Karpas-422 (cell line): Measurements from ENCODE around the gene DCUN1D3. TPM values are rescaled to one million over a fixed set of nuclear protein-coding genes. Genes with fewer than 3 reads are reported as not detected.

Experiments
- DNase-seq: peaks from one replicate; pipeline ENCODE4 v3.0.0-alpha.2; 2015
- H2AFZ ChIP-seq: fragments of 200-600 bp; sonication (generic); 2 replicates; pipeline ENCODE4 v1.6.1; 2014; ENCODE audit warnings: antibody characterized with exemption, low read length, mixed read lengths
- H3K27ac ChIP-seq: fragments of 200-600 bp; sonication (generic); 2 replicates; pipeline ENCODE4 v1.5.1; 2014; ENCODE audit warnings: mild to moderate bottlenecking, low read length, moderate library complexity
- H3K27me3 ChIP-seq: fragments of 200-600 bp; sonication (generic); 2 replicates; pipeline ENCODE4 v1.6.1; 2014; ENCODE audit warnings: low read length, mixed read lengths
- H3K36me3 ChIP-seq: fragments of 200-600 bp; sonication (generic); 2 replicates; pipeline ENCODE4 v1.6.1; 2014; ENCODE audit warnings: low read length, mixed read lengths; ENCODE audit not compliant: insufficient read depth
- H3K4me1 ChIP-seq: fragments of 200-600 bp; sonication (generic); 2 replicates; pipeline ENCODE4 v1.6.1; 2014; ENCODE audit warnings: mild to moderate bottlenecking, low read length, mixed read lengths
- H3K4me2 ChIP-seq: fragments of 200-600 bp; sonication (generic); 2 replicates; pipeline ENCODE4 v1.6.1; 2014; ENCODE audit warnings: low read length, low read depth, mild to moderate bottlenecking; ENCODE audit not compliant: poor library complexity, severe bottlenecking
- H3K4me3 ChIP-seq: fragments of 200-600 bp; sonication (generic); 2 replicates; pipeline ENCODE4 v1.5.1; 2014; ENCODE audit warnings: mild to moderate bottlenecking, antibody characterized with exemption, low read length, mixed read lengths
- H3K79me2 ChIP-seq: fragments of 200-600 bp; sonication (generic); 2 replicates; pipeline ENCODE4 v1.6.1; 2014; ENCODE audit warnings: mild to moderate bottlenecking, low read length, mixed read lengths
- H3K9ac ChIP-seq: fragments of 200-600 bp; sonication (generic); 2 replicates; pipeline ENCODE4 v1.6.0; 2014; ENCODE audit warnings: low read length
- H3K9me2 ChIP-seq: fragments of 200-600 bp; sonication (generic), shearing (Covaris generic); replicated peaks from 2 replicates; pipeline ENCODE4 v1.6.0; 2014; ENCODE audit warnings: mild to moderate bottlenecking, low read length, moderate library complexity; ENCODE audit not compliant: insufficient read depth
- H3K9me3 ChIP-seq: fragments of 300-700, 200-600 bp; sonication (generic); 2 replicates; pipeline ENCODE4 v1.6.1; 2014; ENCODE audit warnings: low read length, mixed read lengths
- H4K20me1 ChIP-seq: fragments of 200-600 bp; sonication (generic); 2 replicates; pipeline ENCODE4 v1.6.1; 2014; ENCODE audit warnings: mild to moderate bottlenecking, antibody characterized with exemption, low read length, low read depth; ENCODE audit not compliant: insufficient read depth
- total RNA-seq: library from RNA; depleted of rRNA; stranded (reverse); fragments of >200 nt; shearing (Covaris generic); gene quantifications from 2 replicates; pipeline ENCODE4 v1.2.3, GENCODE V29; 2014; ENCODE audit warnings: low replicate concordance

DCUN1D3 gene
- total RNA-seq, 1 experiment from 2014 or later: 7.3 TPM

- H4K20me1 ChIP-seq: no peaks in the 10 kb centered on the region
- no peak overlapping the region for H3K4me3 ChIP-seq
- H3K27ac ChIP-seq: no peak overlapping the region
- no peak overlapping the region for H3K9ac ChIP-seq
- no peaks in the 10 kb centered on the region for H3K9me2 ChIP-seq
- H2AFZ ChIP-seq: no peak overlapping the region
- H3K4me2 ChIP-seq: no peak overlapping the region
- DNase-seq: no peak
- no peaks in the 10 kb centered on the region for H3K79me2 ChIP-seq
- no peaks in the 10 kb centered on the region for H3K4me1 ChIP-seq
- peaks cover 5% of the 10 kb centered on the region; the same call in 1 of the 2 replicates for H3K36me3 ChIP-seq
- no peaks in the 10 kb centered on the region for H3K27me3 ChIP-seq
- no peaks in the 10 kb centered on the region for H3K9me3 ChIP-seq
Observed at GRCh38 chr16:20853143-20853542, 47.0 kb downstream of the DCUN1D3 start.

DNA sequence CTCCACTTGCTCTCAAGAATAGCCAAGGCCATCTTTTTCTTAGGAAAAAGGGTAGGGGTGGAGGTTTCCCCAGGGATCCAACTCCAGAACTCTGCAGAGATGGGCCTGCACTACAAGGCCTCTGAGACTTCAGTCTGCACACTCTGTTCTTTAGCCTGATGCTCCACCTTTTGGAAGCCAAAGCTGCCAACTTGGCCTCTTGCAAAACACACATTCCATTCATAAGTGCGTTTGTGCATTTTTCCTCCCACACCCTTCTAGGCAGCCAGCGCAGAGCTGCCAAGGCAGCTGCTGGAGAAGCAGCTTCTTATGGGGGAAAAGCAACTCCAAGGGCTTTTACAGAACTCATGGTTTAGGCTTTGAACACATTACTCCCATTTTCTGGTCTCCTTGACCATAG is 48.6 kb downstream of the DCUN1D3 start:
- Histone ChIP-seq H3K4me1 (no peaks in the 10 kb centered on the region), H2AFZ (no peak overlapping the region), H3K27me3 (no peaks in the 10 kb centered on the region), H3K9me3 (no peaks in the 10 kb centered on the region), H3K27ac (no peak overlapping the region), H4K20me1 (no peaks in the 10 kb centered on the region), H3K9me2 (no peaks in the 10 kb centered on the region), H3K4me3 (no peak overlapping the region), H3K9ac (no peak overlapping the region), H3K79me2 (no peaks in the 10 kb centered on the region), H3K4me2 (no peak overlapping the region), H3K36me3 (peaks cover 5% of the 10 kb centered on the region; the same call in 1 of the 2 replicates)
- DNase-seq: no peak

GRCh38 chr16:20850981-20851380 is 49.2 kb downstream of the DCUN1D3 start:
- Histone ChIP-seq H3K4me3 (no peak overlapping the region), H3K27me3 (no peaks in the 10 kb centered on the region), H3K9me3 (no peaks in the 10 kb centered on the region), H4K20me1 (no peaks in the 10 kb centered on the region), H3K27ac (no peak overlapping the region), H3K9ac (no peak overlapping the region), H3K9me2 (no peaks in the 10 kb centered on the region), H3K4me1 (no peaks in the 10 kb centered on the region), H2AFZ (no peak overlapping the region), H3K4me2 (no peak overlapping the region), H3K36me3 (peaks cover 5% of the 10 kb centered on the region; the same call in 1 of the 2 replicates), H3K79me2 (no peaks in the 10 kb centered on the region)
- DNase-seq: no peak

- no peaks in the 10 kb centered on the region for H4K20me1 ChIP-seq
- H3K4me2 ChIP-seq: no peak overlapping the region
- H3K4me1 ChIP-seq: no peaks in the 10 kb centered on the region
- H3K9ac ChIP-seq: no peak overlapping the region
- H2AFZ ChIP-seq: no peak overlapping the region
- no peak overlapping the region for H3K27ac ChIP-seq
- H3K4me3 ChIP-seq: no peak overlapping the region
- H3K79me2 ChIP-seq: no peaks in the 10 kb centered on the region
- no peaks in the 10 kb centered on the region for H3K27me3 ChIP-seq
- no peaks in the 10 kb centered on the region for H3K9me2 ChIP-seq
- peak; percentile 86 for DNase-seq
- no peaks in the 10 kb centered on the region for H3K9me3 ChIP-seq
- peaks cover 5% of the 10 kb centered on the region; the same call in 1 of the 2 replicates for H3K36me3 ChIP-seq
Observed at GRCh38 chr16:20849589-20850390, 50.4 kb downstream of the DCUN1D3 start.

DNA sequence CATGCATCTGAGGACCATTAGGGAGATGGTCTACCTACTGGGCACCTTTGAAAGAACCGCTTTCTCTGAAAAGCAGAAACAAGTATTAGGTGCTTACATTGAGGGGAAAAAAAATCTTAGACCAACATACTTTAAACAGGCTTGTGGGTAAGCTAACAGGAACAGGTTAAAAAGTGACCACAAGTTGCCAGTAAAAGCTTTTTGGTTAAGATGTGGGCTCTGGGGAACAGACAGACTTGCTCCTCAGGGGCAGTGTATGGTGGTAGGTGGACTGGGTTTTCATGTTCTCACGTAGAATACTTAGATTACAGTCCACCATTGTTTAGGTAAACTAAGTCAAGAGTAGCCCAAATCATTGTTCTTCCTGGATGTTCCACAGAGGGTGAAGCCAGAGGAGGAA is 52.6 kb downstream of the DCUN1D3 start:
- Histone ChIP-seq H3K79me2 (no peaks in the 10 kb centered on the region), H4K20me1 (no peaks in the 10 kb centered on the region), H3K36me3 (peaks cover 11% of the 10 kb centered on the region; the same call in 1 of the 2 replicates), H3K9me2 (no peaks in the 10 kb centered on the region), H3K4me3 (no peak overlapping the region), H3K9me3 (no peaks in the 10 kb centered on the region), H2AFZ (no peak overlapping the region), H3K27ac (no peak overlapping the region), H3K27me3 (no peaks in the 10 kb centered on the region), H3K9ac (no peak overlapping the region), H3K4me2 (no peak overlapping the region), H3K4me1 (no peaks in the 10 kb centered on the region)
- no peak for DNase-seq

DNA sequence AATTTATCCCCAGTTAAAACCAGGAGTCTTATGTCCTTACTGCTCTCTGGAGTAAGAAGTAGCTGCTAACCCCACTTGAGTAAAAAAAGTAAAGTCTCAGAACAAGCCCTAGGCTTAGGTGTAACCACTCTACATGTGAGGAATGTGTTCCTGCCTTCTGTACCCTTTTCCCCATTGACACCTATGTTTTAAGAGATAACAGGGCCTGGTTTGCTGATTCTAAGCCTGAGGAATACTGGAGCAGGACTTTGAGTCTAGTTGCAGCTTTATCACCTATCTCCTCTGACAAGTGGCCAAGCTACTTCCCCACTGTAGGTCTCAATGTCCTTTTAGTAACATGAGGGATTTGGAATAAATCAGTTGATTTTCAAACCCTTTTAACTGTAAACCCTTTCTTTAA is 53.6 kb downstream of the DCUN1D3 start:
- H3K9ac ChIP-seq: no peak overlapping the region
- H3K27me3 ChIP-seq: no peaks in the 10 kb centered on the region
- H3K79me2 ChIP-seq: no peaks in the 10 kb centered on the region
- H3K27ac ChIP-seq: no peak overlapping the region
- H3K4me3 ChIP-seq: no peak overlapping the region
- no peaks in the 10 kb centered on the region for H3K9me3 ChIP-seq
- DNase-seq: no peak
- no peaks in the 10 kb centered on the region for H3K4me1 ChIP-seq
- no peak overlapping the region for H3K4me2 ChIP-seq
- H4K20me1 ChIP-seq: no peaks in the 10 kb centered on the region
- H3K9me2 ChIP-seq: no peaks in the 10 kb centered on the region
- no peak overlapping the region for H2AFZ ChIP-seq
- peaks cover 19% of the 10 kb centered on the region for H3K36me3 ChIP-seq

DNA sequence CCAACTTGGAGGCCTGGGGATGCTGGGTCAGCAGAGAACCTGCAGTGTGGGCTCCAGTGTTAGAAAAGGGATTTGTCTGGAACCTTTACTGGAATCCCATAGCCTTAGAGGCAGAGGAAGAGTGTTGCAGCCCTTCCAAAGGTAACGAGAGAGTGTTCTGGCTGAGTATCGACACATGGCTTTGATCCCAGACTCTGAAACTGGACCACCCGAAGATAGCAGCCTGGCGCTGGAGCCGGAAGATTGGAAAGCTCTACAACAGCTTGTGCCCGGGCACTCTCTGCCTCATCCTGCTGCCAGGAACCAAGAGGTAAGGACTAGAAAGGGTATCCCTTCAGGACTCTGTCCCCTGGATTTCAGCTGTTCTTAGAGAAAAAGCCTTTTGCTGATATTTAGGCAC is 54.1 kb downstream of the DCUN1D3 start:
- no peaks in the 10 kb centered on the region for H3K27me3 ChIP-seq
- H3K9me2 ChIP-seq: no peaks in the 10 kb centered on the region
- H3K4me1 ChIP-seq: no peaks in the 10 kb centered on the region
- no peaks in the 10 kb centered on the region for H3K9me3 ChIP-seq
- no peak overlapping the region for H3K4me2 ChIP-seq
- H3K9ac ChIP-seq: no peak overlapping the region
- no peak overlapping the region for H3K4me3 ChIP-seq
- no peak overlapping the region for H2AFZ ChIP-seq
- no peak overlapping the region for H3K27ac ChIP-seq
- H4K20me1 ChIP-seq: no peaks in the 10 kb centered on the region
- DNase-seq: no peak
- H3K36me3 ChIP-seq: peaks cover 19% of the 10 kb centered on the region
- no peaks in the 10 kb centered on the region for H3K79me2 ChIP-seq

- no peaks in the 10 kb centered on the region for H3K9me3 ChIP-seq
- no peak overlapping the region for H2AFZ ChIP-seq
- no peaks in the 10 kb centered on the region for H3K4me1 ChIP-seq
- H3K27me3 ChIP-seq: no peaks in the 10 kb centered on the region
- no peaks in the 10 kb centered on the region for H3K79me2 ChIP-seq
- H3K4me2 ChIP-seq: no peak overlapping the region
- DNase-seq: no peak
- no peak overlapping the region for H3K9ac ChIP-seq
- no peaks in the 10 kb centered on the region for H3K9me2 ChIP-seq
- peaks cover 28% of the 10 kb centered on the region for H3K36me3 ChIP-seq
- no peaks in the 10 kb centered on the region for H4K20me1 ChIP-seq
- no peak overlapping the region for H3K27ac ChIP-seq
- no peak overlapping the region for H3K4me3 ChIP-seq
Observed at GRCh38 chr16:20844588-20844987, 55.6 kb downstream of the DCUN1D3 start.
